Neural cell (in vitro differentiated cells): ENCODE measurements around the gene TNNI3.
"Not testable (repeated sequence)": the region's sequence is repeated elsewhere in the genome, so short reads cannot be mapped to it uniquely, and the experiment has no call there.

Experiments used
- CTCF ChIP-seq: fragments of 450-650 bp; IDR thresholded peaks from 2 replicates; pipeline ENCODE4 v1.5.1; 2014; ENCODE audit warnings: antibody characterized with exemption, mild to moderate bottlenecking, moderate library complexity; ENCODE audit not compliant: poor library complexity, severe bottlenecking
- EZH2 ChIP-seq: fragments of 200-600, 300-800 bp; shearing (Covaris generic), sonication (generic); IDR thresholded peaks from 2 replicates; pipeline ENCODE4 v1.6.1; 2014; ENCODE audit warnings: antibody characterized with exemption, low read length, borderline replicate concordance, mild to moderate bottlenecking; ENCODE audit not compliant: insufficient read depth, poor library complexity, severe bottlenecking
- POLR2AphosphoS5 ChIP-seq: IDR thresholded peaks from 2 replicates; pipeline ENCODE4 v1.6.1; 2012
- RAD21 ChIP-seq: fragments of 450-650 bp; conservative IDR thresholded peaks from 2 replicates; pipeline ENCODE4 v1.6.1; 2014; ENCODE audit warnings: antibody characterized with exemption, mild to moderate bottlenecking, moderate library complexity
- SMC3 ChIP-seq: fragments of 450-650 bp; conservative IDR thresholded peaks from 2 replicates; pipeline ENCODE4 v1.6.1; 2014; ENCODE audit warnings: antibody characterized with exemption, mild to moderate bottlenecking, moderate library complexity; ENCODE audit not compliant: poor library complexity

- TF ChIP-seq SMC3, CTCF, EZH2, RAD21, POLR2AphosphoS5: not testable (repeated sequence)
Measured at GRCh38 chr19:55155784-55156183, 1.7 kb downstream of the TNNI3 start.
